Pulmonary artery endothelial cell (primary cell): ENCODE data around the gene NPM3. TPM values are rescaled to one million over a fixed set of nuclear protein-coding genes. Genes with fewer than 3 reads are reported as not detected.

Experiments
- DNase-seq: peaks from one replicate; pipeline ENCODE4 v3.0.0-alpha.2; 2011; ENCODE audit warnings: low read depth, low spot score
- total RNA-seq: library from RNA; depleted of rRNA; stranded (reverse); fragments of >200 nt; gene quantifications from 2 replicates; pipeline ENCODE4 v1.2.3, GENCODE V29; 2014

The NPM3 gene
- total RNA-seq, 1 donor from 2014 or later = 168 TPM

DNA sequence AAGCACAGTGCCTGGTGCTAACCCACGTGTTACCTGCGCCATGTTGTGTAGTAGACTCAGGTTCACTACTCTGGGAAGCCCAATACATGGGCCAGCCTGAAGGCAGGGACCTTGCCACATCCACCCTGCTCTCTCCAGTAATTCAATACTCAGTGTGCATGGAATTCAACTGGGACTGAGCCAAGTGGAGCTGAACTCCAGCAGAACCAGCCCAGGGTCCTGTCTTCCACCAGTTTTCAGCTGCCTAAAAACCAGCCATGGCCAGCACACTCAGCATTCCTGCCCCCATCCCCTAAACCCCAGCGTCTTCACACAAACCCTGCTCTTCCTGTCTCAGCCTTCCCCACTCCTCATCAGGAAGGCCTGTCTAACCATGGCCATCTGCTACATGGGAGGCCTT, 22.7 kb downstream of the NPM3 start:
- no peak for DNase-seq

DNA sequence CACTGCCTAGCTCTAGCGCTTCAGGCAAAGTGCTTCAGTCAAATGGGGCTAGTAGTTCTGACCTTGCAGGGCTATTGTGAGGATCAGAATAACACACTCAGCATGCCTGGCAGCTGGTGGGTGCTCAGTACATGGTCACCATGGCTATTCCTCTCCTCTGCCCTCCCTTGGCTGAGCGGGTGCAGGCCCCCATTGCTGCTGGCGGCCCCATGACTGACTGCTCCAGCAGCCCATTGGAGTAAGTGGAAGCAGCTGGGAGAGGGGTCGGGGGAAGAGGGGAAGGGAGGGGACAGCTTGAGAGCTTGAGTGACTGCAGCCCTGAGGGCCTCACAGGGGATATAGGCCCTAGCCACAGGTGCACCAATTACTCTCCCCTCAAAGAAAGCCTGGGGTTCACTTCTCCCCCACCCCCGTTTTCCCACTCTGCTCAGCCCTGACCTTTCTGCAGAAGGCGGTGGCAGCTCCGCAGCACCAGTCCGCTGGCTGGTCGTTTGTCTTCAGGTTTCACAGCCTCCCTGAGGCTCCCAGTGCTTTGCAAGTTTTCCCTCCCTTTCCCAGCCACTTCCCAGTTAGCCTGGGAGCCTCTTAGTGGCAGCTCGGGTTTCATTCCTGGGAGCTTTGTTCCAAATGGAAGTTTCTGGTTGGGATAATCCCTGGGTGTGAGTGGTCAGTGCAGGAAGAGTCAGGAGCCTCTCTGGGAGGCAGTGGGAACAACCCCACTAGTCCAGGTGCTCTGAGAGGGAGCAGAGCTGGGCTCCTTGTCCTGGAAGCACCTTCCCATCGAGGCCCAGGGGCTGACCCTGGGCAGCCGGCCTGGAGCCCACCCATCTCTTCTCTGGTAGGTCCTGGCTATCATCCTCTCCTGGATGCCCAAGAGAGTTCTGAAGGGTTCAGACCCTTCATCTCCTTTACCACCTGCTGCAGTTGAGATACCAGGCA, 23.7 kb downstream of the NPM3 start:
- DNase-seq = no peak

DNA sequence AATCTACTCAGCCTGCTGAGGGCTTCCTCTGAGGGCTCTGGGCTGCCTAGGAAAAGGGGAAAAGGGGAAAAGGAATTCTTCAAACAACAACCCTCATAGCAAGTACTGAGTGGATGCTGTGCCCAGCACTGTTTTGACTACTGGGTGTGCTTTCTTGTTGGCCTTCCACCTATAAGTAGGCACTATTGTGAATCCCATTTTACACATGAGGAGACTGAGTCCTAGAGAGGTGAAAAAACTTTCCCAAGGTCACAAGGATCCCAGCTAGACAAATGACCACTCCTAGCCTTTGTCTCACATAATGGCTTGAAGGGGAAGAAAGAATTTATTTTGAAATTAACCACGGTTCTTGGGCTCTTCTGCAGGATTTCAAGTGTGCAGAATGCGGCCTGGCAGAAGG, 24.4 kb downstream of the NPM3 start:
- no peak for DNase-seq

DNA sequence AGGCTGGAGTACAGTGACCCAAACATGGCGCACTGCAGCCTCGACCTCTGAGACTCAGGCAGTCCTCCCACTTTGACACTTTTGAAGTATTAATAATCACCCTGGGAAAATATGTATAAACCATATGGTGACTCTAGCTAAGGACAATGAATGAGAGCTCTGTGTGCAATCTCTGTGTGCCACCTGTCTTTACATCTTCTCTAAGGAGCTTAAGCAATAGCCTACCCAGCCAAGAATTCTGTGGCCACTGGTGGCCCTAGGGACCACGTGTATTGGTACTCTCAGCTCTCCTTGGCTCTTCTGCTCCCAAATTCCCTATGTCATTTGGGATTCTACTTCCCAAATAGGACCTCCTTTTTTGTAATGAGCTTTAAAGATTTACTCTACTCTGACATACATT, 31.0 kb downstream of the NPM3 start:
- DNase-seq = no peak

DNA sequence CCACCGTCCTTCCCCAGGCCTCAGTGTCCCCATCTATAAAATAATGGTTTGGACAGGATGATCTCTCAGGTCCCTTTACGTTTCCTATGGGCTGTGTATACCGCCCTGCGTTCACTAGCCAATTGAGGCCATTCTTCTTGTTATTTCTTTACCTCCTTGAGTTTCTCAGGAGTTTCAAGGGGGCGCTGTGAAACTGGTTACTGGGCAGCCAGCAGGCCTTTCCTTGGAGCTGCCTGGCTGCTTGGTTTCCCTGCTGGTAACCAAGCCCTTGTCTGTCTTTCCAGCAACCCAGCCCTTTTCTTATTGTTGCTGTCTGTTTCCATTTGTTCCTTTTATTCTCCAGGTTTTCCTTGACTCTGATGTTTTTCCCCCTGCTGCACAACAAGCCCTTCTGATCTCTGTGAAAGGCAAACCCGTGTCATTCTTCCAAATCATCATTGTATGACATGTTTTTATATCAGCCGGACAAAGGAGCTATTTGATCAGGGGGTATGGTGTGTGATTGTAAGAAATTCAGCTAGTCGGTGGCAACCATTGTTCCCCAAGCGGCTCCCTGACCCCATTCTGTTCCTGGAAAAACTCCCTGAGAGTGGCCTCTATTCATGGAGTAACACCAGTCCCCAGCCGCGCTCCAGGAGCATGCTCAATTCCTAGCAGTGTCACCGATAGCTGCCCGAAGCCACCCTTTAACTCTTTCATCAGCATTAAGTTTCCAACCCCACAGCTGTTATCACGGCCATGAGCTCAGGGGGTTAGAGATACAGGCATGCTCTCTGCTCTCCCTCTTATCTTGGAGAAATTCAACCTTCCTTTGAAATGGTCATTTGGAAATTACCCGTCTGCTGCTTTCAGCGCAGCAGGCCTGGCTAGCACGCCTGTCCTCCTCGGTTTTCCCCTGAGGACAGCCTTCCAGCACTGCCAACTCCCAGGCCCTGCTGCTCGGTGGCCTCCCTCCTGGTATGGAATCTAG, 33.9 kb downstream of the NPM3 start:
- no peak for DNase-seq

DNA sequence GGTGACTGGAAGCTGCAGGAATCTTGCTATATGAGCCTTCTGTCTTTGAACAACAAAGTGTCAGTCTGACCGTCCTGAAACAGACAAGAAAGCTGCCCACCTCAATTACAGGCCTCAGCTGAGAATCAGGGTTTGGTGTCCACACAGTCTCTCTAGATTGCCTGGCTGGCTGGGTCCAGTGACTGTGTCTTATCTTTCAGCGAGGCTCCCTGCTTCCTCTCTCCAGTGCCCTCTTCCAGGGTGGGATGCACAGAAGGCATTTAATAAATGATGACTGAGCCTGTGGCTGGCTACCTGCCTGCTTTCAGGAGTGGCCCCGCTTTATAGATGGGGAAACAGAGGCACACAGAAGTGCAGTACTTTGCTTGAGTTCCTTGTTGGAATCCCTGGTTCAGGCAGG, 34.8 kb downstream of the NPM3 start:
- no peak for DNase-seq

DNA sequence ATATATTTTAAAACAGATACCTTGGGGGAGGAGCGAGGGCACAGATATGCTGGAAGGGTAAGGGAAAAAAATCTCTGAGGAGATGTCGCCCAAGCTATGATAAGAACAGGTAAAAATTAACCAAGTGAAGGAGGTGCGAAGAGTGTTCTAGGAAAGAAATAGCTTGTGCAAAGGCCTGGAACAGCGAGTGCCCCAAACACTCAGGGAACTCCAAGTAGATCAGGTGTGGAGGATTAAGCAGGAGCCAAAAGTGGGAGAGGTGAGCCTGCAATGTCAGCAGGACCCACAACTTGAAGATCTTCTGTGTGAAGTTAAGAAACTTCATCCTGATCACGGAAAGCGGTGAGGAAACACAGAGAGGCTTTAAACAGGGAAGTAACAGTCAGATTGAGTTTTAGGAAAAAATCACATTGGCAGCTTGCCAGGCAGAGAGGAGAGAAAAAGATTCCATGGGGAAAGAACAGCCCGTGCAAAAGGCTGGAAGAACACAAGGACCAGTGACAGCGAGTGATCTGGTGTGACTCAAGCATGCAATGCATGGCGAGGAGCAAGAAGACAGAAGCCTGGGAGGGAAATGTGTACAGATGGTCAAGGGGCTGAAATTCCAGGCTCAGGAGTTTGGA, 38.1 kb downstream of the NPM3 start:
- no peak for DNase-seq

DNA sequence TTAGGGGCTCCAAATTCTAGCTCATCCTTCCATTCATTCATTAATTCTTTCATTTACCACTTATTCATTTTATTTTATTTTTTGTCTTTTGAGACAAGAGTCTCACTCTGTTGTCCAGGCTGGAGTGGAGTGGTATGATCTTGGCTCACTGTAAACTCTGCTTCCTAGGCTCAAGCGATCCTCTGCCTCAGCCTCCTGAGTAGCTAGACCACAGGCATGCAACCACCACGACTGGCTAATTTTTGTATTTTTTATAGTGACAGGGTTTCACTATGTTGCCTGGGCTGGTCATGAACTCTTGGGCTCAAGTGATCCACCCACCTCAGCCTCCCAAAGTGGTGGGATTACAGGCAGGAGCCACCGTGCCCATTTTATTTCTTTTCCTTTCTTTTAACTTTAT, 39.0 kb downstream of the NPM3 start:
- DNase-seq = no peak

DNA sequence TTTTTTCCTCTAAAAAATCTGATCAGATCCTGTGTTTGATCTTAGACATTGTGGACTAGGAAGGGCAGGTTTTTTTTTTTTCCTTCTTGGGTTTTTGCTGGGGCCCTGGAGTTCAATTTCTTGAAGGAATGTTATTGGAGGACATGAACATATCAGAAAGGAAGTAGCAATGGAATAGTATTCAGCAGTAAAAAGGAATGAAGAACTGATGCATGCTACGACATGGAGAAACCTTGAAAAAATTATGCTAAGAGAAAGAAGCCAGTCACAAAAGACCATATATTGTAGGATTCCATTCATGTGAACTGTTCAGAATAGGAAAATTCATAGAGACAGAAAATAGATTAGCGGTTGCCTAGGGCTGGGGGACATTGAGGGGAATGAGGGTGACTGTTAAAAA, 41.3 kb downstream of the NPM3 start:
- no peak for DNase-seq

DNA sequence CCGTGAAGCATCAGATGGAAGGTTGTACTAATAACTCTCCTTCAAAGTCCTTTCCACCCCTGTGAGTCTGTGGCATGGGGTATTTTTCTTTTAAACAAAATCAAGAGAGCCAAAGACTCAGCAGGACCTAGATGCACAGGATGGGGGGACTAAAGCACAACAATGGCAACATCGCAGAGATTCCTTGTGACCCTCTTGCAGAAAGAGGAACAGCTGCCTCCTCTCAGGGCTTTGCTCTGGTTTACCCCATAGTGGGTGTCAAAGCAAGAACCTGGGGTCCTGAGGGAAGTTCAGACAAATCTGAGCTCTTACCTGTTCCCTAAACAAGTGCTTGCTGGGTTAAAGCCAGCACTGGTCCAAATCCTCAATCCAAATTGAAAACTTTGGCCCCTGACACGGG, 46.6 kb downstream of the NPM3 start:
- DNase-seq = no peak

DNA sequence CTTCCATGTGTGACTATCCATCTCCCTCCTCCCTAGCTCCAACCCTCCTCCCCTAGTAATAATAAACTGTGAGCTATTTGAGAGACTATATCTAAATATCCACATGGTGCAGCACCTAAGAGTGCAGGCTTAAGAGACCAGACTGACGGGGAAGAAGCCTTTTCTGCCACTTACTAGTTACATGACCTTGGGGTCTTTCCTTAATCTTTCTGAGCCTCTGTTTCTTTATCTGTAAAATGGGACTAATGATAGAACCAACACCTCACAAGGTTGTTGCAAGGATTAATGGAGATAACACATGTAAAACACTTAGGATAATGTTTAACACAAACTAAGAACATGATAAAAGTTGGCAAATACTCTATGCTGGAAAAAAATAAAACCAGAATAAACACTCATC, 51.1 kb downstream of the NPM3 start:
- DNase-seq = no peak

Other genes with a start within 250 kb of the NPM3 start
- gene POLL, start 195.2 kb downstream of the NPM3 start, total RNA-seq = 10.2 and 11.6 TPM in 2 replicates
- 25.7 and 36.7 TPM in 2 replicates for gene DPCD, start 195.1 kb downstream of the NPM3 start, total RNA-seq
- gene FBXW4, start 88.3 kb downstream of the NPM3 start, total RNA-seq = 15.8 and 23.3 TPM in 2 replicates
- gene FGF8, start 7.3 kb downstream of the NPM3 start, total RNA-seq = not detected in 2 replicates
- 80.0 and 84.5 TPM in 2 replicates for gene OGA, start 35.0 kb upstream of the NPM3 start, total RNA-seq
- gene KCNIP2, start 60.4 kb upstream of the NPM3 start, total RNA-seq = 0.07 and 0.25 TPM in 2 replicates